ENCODE measurements around the gene IMMP2L. TPM values are rescaled to one million over a fixed set of nuclear protein-coding genes. Genes with fewer than 3 reads are reported as not detected.

The IMMP2L gene
- polyA plus RNA-seq, 1 donor (not counting 4 experiments of a cell fraction or from before 2014, with no cell fraction given): 14.1 TPM

- Histone ChIP-seq H3K4me2 (ENCODE audit: control insufficient read depth, extremely low read depth, insufficient read depth, low read depth, low read length) (no peak overlapping the region), H3K36me3 (ENCODE audit: control insufficient read depth in 2 of 2, extremely low read depth in 1 of 2, insufficient read depth in 2 of 2, low read length in 2 of 2) (no peaks in the 10 kb centered on the region), H3K27me3 (ENCODE audit: control insufficient read depth, extremely low read depth, insufficient read depth, low read length) (no peaks in the 10 kb centered on the region), H3K4me1 (ENCODE audit: control insufficient read depth, extremely low read depth, insufficient read depth, low read length) (no peaks in the 10 kb centered on the region), H3K9me3 (ENCODE audit: control insufficient read depth, low read depth, low read length) (no peaks in the 10 kb centered on the region), H2AFZ (ENCODE audit: control insufficient read depth, low read length) (no peak overlapping the region), H3K9me1 (ENCODE audit: control insufficient read depth, extremely low read depth, insufficient read depth, low read length) (no peaks in the 10 kb centered on the region), H4K20me1 (ENCODE audit: control insufficient read depth, extremely low read depth, insufficient read depth, low read length) (no peaks in the 10 kb centered on the region), H3K9ac (ENCODE audit: control insufficient read depth, extremely low read depth, insufficient read depth, low read length) (no peak overlapping the region), H3K4me3 (ENCODE audit: control insufficient read depth in 2 of 3, extremely low read depth in 1 of 3, insufficient read depth in 2 of 3, low read depth in 1 of 3, low read length in 3 of 3) (no peak overlapping the region), H3K79me2 (ENCODE audit: control insufficient read depth, insufficient read depth, low read length) (no peaks in the 10 kb centered on the region), H3K27ac (ENCODE audit: control insufficient read depth, insufficient read depth, low read length) (no peak overlapping the region)
- dilution Hi-C loops (cut with MboI; ENCODE audit: extremely low pct_ligation_motif_present, low sequenced_read_pairs): no loop called here
- TF ChIP-seq CTCF (optimal IDR thresholded peaks at IDR 0.05 in 1 of 3, IDR thresholded peaks at IDR 0.05 in 1 of 3, conservative IDR thresholded peaks at IDR 0.05 in 1 of 3; ENCODE audit: extremely low read depth in 1 of 3, insufficient read depth in 2 of 3, low read length in 3 of 3) (no peak), EZH2 (IDR thresholded peaks at IDR 0.05; ENCODE audit: low read length) (no peak)
- peak; percentile 26 for FAIRE-seq
- DNase-seq (ENCODE audit: low read depth, low spot score): no peak
Observed at GRCh38 chr7:111041577-111041976, 520.7 kb downstream of the IMMP2L start.

- Histone ChIP-seq H4K20me1 (ENCODE audit: control insufficient read depth, extremely low read depth, insufficient read depth, low read length) (no peaks in the 10 kb centered on the region), H3K9ac (ENCODE audit: control insufficient read depth, extremely low read depth, insufficient read depth, low read length) (no peak overlapping the region), H3K36me3 (ENCODE audit: control insufficient read depth in 2 of 2, extremely low read depth in 1 of 2, insufficient read depth in 2 of 2, low read length in 2 of 2) (no peaks in the 10 kb centered on the region), H3K4me3 (ENCODE audit: control insufficient read depth in 2 of 3, extremely low read depth in 1 of 3, insufficient read depth in 2 of 3, low read depth in 1 of 3, low read length in 3 of 3) (no peak overlapping the region), H2AFZ (ENCODE audit: control insufficient read depth, low read length) (no peak overlapping the region), H3K27me3 (ENCODE audit: control insufficient read depth, extremely low read depth, insufficient read depth, low read length) (no peaks in the 10 kb centered on the region), H3K4me1 (ENCODE audit: control insufficient read depth, extremely low read depth, insufficient read depth, low read length) (no peaks in the 10 kb centered on the region), H3K27ac (ENCODE audit: control insufficient read depth, insufficient read depth, low read length) (no peak overlapping the region), H3K4me2 (ENCODE audit: control insufficient read depth, extremely low read depth, insufficient read depth, low read depth, low read length) (no peak overlapping the region), H3K9me1 (ENCODE audit: control insufficient read depth, extremely low read depth, insufficient read depth, low read length) (no peaks in the 10 kb centered on the region), H3K79me2 (ENCODE audit: control insufficient read depth, insufficient read depth, low read length) (no peaks in the 10 kb centered on the region), H3K9me3 (ENCODE audit: control insufficient read depth, low read depth, low read length) (no peaks in the 10 kb centered on the region)
- no peak for TF ChIP-seq CTCF (optimal IDR thresholded peaks at IDR 0.05 in 1 of 3, IDR thresholded peaks at IDR 0.05 in 1 of 3, conservative IDR thresholded peaks at IDR 0.05 in 1 of 3; ENCODE audit: extremely low read depth in 1 of 3, insufficient read depth in 2 of 3, low read length in 3 of 3)
- DNase-seq (ENCODE audit: low read depth, low spot score) (no peak), FAIRE-seq (no peak)
- dilution Hi-C loops (cut with MboI; ENCODE audit: extremely low pct_ligation_motif_present, low sequenced_read_pairs): no loop called here
Observed at GRCh38 chr7:111038185-111038584, 524.1 kb downstream of the IMMP2L start.

All from keratinocyte (primary cell).